Posterior vena cava (tissue), 2 donors: Measurements from ENCODE around the gene TBC1D3B. TPM values are rescaled to one million over a fixed set of nuclear protein-coding genes. Genes with fewer than 3 reads are reported as not detected.
"Not testable (repeated sequence)": the region's sequence is repeated elsewhere in the genome, so short reads cannot be mapped to it uniquely, and the experiment has no call there.

Source experiments
- DNase-seq: peaks from one replicate; pipeline ENCODE4 v3.0.0-alpha.2; 2020; ENCODE audit warnings: low spot score
- intact Hi-C, 2 donors: fragments of 100-400 bp; cut with DNase I; formaldehyde crosslinking; loops; one replicate each; pipeline versions ENCODE4 v1.14.1 to v1.14.2; 2022 to 2023
- total RNA-seq, 2 donors: library from RNA; stranded (reverse); fragmentation: NEBNext Ultra II Directional; extraction: Animal tissue kit (Norgen Biotek cat#: 25700); gene quantifications; one replicate each; pipeline ENCODE4 v1.2.1, GENCODE V29; 2021
- donor health status: DM: yes; HTN: yes; CAD: no.
- donor health status: DM: yes; HTN: yes; CAD: no.

The TBC1D3B gene
- total RNA-seq, 2 donors from 2014 or later, result 2.9 to 3.8 TPM

- intact Hi-C loops, result no loop called here
- no peak for DNase-seq
Observed at GRCh38 chr17:36135465-36135864, 41.0 kb downstream of the TBC1D3B start.

GRCh38 chr17:36133602-36134236 is 42.7 kb downstream of the TBC1D3B start:
- DNase-seq, result no peak

GRCh38 chr17:36132421-36132831 is 44.0 kb downstream of the TBC1D3B start:
- intact Hi-C loops, result no loop called here
- DNase-seq, result no peak

More at GRCh38 chr17:36133602-36134236, 42.7 kb downstream of the TBC1D3B start:
- intact Hi-C loops, result no loop called here

GRCh38 chr17:36131931-36132330 is 44.5 kb downstream of the TBC1D3B start:
- intact Hi-C loops, result no loop called here
- DNase-seq, result no peak

GRCh38 chr17:36131421-36131820 is 45.0 kb downstream of the TBC1D3B start:
- intact Hi-C loops, result no loop called here
- no peak for DNase-seq

- intact Hi-C loops, result no loop called here
- DNase-seq, result no peak
Observed at GRCh38 chr17:36130346-36130745, 46.1 kb downstream of the TBC1D3B start.

- intact Hi-C loops, result no loop called here
- DNase-seq, result no peak
Observed at GRCh38 chr17:36129616-36130015, 46.8 kb downstream of the TBC1D3B start.

- intact Hi-C loops, result no loop called here
Observed at GRCh38 chr17:36128411-36128978, 47.9 kb downstream of the TBC1D3B start.

GRCh38 chr17:36127911-36128310 is 48.5 kb downstream of the TBC1D3B start:
- intact Hi-C loops, result no loop called here
- no peak for DNase-seq

More at GRCh38 chr17:36128411-36128978, 47.9 kb downstream of the TBC1D3B start:
- no peak for DNase-seq

- intact Hi-C loops, result no loop called here
- no peak for DNase-seq
Observed at GRCh38 chr17:36127199-36127893, 49.1 kb downstream of the TBC1D3B start.

- intact Hi-C loops, result loop anchor here in 1 of 2 donors (1.0 kb wide), 1 partner anchor 26 kb away; no protein-coding TSS in a partner anchor
- no peak for DNase-seq
Observed at GRCh38 chr17:36124879-36125824, 51.3 kb downstream of the TBC1D3B start.

GRCh38 chr17:36123431-36123830 is 53.0 kb downstream of the TBC1D3B start:
- intact Hi-C loops, result no loop called here
- no peak for DNase-seq

- intact Hi-C loops, DNase-seq: not testable (repeated sequence)
Observed at GRCh38 chr17:36121099-36121498, 55.3 kb downstream of the TBC1D3B start.

GRCh38 chr17:36120221-36120620 is 56.2 kb downstream of the TBC1D3B start:
- DNase-seq, result no peak
- intact Hi-C loops, result no loop called here

GRCh38 chr17:36118477-36119353 is 57.7 kb downstream of the TBC1D3B start:
- DNase-seq, result no peak
- intact Hi-C loops, result no loop called here

- intact Hi-C loops, result no loop called here
- DNase-seq, result no peak
Observed at GRCh38 chr17:36117505-36118382, 58.7 kb downstream of the TBC1D3B start.
